HG02571 (cell line): ENCODE results near the gene JRKL.
"Not testable (repeated sequence)": the region's sequence is repeated elsewhere in the genome, so short reads cannot be mapped to it uniquely, and the experiment has no call there.

Source experiments
- ATAC-seq: cut with Tn5 transposase; IDR thresholded peaks from one replicate; pipeline ENCODE4 v1.9.1; 2021; ENCODE audit warnings: mild to moderate bottlenecking, moderate library complexity; ENCODE audit not compliant: unreplicated experiment

The JRKL gene

DNA sequence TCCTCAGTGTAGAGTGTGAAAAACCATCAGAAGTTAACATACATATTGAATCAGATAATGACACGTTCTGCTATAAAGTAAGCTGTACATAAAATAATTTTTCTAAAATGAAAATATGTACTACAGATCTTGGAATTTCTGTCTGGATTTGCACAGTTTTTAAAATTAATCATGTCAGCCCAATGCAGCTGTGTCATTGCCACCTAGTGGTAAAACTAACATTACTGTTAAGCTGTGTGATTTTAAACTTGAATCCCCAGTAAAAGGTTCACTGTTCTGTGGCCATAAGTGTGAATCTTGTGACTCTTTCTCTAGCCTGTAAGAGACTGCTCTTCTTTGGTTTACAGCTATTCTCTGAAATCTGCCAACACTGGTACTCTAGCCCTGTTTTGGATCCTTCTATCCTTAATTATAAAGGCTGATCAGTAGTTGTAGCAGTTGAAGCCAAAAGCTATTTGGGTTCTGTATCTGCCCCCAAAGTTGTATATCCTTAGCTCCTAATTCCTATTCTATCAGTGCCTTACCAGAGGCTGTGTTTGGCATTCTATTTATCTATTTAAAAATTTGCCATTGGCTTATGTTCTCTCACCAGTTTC is 4.0 kb downstream of the JRKL start:
- no peak for ATAC-seq

DNA sequence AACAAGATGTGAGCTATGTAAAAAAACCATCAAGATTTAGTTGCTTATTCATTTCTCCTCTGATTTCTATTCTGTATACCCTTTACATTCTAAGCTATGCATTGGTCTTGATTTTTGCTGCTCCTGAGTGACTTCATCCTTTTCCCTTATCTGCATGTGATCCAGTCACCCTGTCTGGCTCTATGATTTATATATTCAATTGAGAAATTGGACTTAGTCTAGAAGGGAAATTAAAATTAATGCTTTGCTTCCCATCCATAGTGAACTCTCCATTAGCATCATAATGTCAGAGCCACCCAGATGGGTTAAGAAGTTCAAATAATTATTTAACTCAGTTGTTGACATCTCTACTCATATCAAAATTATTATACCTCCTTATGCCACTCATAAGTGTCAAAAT is 5.0 kb downstream of the JRKL start:
- ATAC-seq = no peak

DNA sequence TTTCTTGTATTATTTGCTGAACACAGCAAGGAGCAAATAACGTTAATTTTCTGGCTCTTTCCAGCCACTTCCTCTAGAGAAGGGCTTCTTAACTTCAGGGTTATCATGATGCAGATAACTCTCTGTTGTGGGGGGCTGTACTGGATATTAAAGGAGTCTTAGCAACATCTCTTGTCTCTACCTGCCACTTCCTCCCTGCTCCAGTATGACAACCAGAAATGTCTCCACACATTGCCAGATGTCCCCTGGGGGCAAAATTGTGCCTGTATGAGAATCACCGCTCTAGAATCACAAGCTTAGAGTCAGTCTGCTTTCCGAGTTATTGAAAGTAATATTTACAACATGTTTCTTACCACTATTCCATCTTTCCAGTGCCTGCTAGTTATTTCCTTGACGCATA is 6.8 kb downstream of the JRKL start:
- ATAC-seq = no peak

DNA sequence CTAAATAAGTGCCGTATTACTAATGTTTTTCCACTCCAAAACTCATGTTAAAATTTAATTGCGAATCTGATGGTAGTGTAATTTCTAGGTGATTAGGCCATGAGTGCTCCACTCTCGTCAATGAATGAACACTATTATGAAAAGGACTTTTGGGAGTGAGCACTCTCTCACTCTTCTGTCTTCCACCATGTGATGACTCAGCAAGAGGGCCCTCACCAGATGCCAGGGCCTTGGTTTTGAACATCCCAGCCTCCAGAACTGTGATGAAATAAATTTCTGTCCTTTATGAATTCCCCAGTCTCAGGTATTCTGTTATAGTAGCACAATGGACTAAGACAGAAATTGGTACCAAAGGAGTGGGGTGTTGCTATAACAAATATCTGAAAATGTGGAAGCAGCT is 8.1 kb downstream of the JRKL start:
- no peak for ATAC-seq

- ATAC-seq = no peak
Measured at GRCh38 chr11:96400697-96401096, 10.9 kb downstream of the JRKL start.

DNA sequence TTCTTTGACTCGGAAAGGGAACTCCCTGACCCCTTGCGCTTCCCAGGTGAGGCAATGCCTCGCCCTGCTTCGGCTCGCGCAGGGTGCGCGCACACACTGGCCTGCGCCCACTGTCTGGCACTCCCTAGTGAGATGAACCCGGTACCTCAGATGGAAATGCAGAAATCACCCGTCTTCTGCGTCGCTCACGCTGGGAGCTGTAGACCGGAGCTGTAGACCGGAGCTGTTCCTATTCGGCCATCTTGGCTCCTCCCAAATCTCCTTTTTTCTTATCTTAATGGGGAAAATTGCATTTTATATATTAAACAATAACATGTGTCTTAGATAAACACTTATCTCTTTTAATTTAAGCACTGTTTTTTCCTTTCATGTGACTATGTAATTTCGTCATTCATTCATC is 21.6 kb downstream of the JRKL start:
- ATAC-seq = not testable (repeated sequence)

DNA sequence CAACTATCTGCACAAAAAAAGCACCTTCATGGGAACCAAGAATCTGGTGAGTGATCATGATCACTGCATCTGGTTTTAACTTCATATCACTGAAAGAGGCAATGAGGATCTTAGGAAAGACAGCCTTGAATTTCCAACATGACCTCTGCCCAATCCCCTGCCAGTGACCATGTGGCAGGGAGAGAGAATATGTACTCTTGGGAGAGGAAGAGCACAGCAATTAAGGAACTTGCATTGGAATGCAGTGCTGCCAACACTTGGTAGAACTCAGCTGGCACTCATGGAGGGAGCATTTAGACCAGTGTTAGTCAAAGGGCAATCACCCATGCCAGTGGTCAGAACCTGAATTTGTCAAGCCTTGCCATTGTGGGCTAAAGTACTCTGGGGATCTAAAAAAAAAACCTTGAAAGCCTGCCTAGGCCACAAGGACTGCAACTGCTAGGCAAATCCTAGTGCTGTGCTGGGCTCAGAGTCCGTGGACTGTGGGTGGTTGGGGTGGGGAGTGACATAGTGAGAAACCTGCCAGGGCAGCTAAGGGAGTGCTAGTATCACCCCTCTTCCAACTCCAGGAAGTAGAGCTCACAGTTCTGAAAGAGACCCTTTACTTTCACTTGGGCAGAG is 23.1 kb downstream of the JRKL start:
- ATAC-seq = no peak

- no peak for ATAC-seq
Measured at GRCh38 chr11:96413408-96413807, 23.6 kb downstream of the JRKL start.

- no peak for ATAC-seq
Measured at GRCh38 chr11:96424693-96425092, 34.9 kb downstream of the JRKL start.

- no peak for ATAC-seq
Measured at GRCh38 chr11:96430668-96431067, 40.9 kb downstream of the JRKL start.

DNA sequence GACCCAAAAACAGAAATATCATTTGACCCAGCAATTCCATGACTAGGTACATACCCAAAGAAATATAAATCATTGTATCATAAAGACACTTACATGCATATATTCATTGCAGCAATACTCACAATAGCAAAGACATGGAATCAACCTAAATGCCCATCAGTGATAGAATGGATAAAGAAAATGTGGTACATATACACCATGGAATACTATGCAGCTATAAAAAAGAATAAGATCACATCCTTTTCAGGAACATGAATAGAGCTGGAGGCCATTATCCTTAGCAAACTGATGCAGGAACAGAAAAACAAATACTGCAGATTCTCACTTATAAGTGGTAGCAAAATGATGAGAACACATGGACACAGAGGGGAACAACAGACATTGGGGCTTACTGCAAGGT is 42.8 kb downstream of the JRKL start:
- ATAC-seq = not testable (repeated sequence)
